Progenitor cell of endocrine pancreas (in vitro differentiated cells): Measurements from ENCODE around the gene TBC1D1. TPM values are rescaled to one million over a fixed set of nuclear protein-coding genes. Genes with fewer than 3 reads are reported as not detected.

Experiments used
- DNase-seq: peaks from one replicate; pipeline ENCODE4 v3.0.0; 2021; ENCODE audit warnings: low spot score; ENCODE audit not compliant: unreplicated experiment
- H3K27ac Mint-ChIP-seq: 2 replicates; pipeline ENCODE4 v1.8.0; 2021; ENCODE audit warnings: mild to moderate bottlenecking, moderate library complexity, mixed read lengths
- H3K27me3 Mint-ChIP-seq: 2 replicates; pipeline ENCODE4 v1.8.0; 2021; ENCODE audit warnings: mixed read lengths
- H3K36me3 Mint-ChIP-seq: 2 replicates; pipeline ENCODE4 v1.8.0; 2022; ENCODE audit warnings: mixed read lengths; ENCODE audit not compliant: insufficient read depth
- H3K4me1 Mint-ChIP-seq: 2 replicates; pipeline ENCODE4 v1.8.0; 2021; ENCODE audit warnings: low read depth, mixed read lengths
- H3K4me3 Mint-ChIP-seq: 2 replicates; pipeline ENCODE4 v1.8.0; 2021; ENCODE audit warnings: low read depth, mild to moderate bottlenecking, moderate library complexity, mixed read lengths
- H3K9me3 Mint-ChIP-seq: 2 replicates; pipeline ENCODE4 v1.8.0; 2021; ENCODE audit warnings: low read depth, mixed read lengths
- total RNA-seq: library from RNA; stranded (reverse); gene quantifications from 2 replicates; pipeline ENCODE4 v1.2.1, GENCODE V29; 2021
- TF ChIP-seq, protein P1 (sequence below): fragments of 200-600 bp; sonication (generic); IDR thresholded peaks from one replicate; pipeline ENCODE4 v1.5.0; 2021; ENCODE audit warnings: antibody characterized with exemption, mild to moderate bottlenecking; ENCODE audit not compliant: unreplicated experiment

TBC1D1 gene
- total RNA-seq, 1 donor from 2014 or later = 138 TPM

DNA sequence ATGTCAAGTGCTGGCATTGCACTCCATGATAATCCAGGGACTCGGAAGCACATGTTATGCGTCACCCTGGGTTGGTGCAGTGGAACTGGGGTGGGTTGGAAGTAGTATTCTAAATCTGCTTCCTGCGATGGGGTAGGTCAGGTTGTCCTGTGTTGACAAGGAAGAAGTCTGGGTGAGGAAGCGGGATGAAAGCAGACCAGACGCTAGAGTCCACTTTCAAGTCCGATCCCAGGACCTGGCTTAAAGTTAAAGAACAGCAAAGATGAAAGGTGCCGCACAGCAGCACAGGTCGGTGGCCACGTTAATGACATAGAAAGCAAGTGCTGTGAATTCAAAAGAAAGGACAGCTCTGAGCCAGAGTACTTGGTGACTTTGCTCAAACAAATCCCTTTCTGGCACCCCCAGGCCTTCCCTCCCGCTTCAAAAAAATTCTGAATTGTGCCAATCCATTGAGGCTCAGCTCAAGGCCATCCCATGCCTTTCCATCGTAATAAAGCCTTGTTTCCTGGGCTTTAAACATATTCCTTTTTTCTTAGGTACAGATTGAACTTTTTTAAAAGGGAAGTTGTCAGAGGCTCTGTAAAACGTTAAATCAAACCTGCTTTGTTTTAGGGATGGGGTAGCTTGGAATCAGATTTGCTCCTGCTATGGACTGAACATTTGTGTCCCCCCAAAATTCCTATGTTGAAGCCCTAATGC, 187.1 kb downstream of the TBC1D1 start:
- peaks cover 31% of the 10 kb centered on the region for H3K36me3 Mint-ChIP-seq
- no peaks in the 10 kb centered on the region for H3K27me3 Mint-ChIP-seq
- TF ChIP-seq, protein P1, sequence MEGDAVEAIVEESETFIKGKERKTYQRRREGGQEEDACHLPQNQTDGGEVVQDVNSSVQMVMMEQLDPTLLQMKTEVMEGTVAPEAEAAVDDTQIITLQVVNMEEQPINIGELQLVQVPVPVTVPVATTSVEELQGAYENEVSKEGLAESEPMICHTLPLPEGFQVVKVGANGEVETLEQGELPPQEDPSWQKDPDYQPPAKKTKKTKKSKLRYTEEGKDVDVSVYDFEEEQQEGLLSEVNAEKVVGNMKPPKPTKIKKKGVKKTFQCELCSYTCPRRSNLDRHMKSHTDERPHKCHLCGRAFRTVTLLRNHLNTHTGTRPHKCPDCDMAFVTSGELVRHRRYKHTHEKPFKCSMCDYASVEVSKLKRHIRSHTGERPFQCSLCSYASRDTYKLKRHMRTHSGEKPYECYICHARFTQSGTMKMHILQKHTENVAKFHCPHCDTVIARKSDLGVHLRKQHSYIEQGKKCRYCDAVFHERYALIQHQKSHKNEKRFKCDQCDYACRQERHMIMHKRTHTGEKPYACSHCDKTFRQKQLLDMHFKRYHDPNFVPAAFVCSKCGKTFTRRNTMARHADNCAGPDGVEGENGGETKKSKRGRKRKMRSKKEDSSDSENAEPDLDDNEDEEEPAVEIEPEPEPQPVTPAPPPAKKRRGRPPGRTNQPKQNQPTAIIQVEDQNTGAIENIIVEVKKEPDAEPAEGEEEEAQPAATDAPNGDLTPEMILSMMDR = no peak
- H3K27ac Mint-ChIP-seq = no peak overlapping the region
- no peak overlapping the region for H3K4me3 Mint-ChIP-seq
- no peak for DNase-seq
- H3K4me1 Mint-ChIP-seq = peaks cover 15% of the 10 kb centered on the region
- peaks cover 3% of the 10 kb centered on the region for H3K9me3 Mint-ChIP-seq

DNA sequence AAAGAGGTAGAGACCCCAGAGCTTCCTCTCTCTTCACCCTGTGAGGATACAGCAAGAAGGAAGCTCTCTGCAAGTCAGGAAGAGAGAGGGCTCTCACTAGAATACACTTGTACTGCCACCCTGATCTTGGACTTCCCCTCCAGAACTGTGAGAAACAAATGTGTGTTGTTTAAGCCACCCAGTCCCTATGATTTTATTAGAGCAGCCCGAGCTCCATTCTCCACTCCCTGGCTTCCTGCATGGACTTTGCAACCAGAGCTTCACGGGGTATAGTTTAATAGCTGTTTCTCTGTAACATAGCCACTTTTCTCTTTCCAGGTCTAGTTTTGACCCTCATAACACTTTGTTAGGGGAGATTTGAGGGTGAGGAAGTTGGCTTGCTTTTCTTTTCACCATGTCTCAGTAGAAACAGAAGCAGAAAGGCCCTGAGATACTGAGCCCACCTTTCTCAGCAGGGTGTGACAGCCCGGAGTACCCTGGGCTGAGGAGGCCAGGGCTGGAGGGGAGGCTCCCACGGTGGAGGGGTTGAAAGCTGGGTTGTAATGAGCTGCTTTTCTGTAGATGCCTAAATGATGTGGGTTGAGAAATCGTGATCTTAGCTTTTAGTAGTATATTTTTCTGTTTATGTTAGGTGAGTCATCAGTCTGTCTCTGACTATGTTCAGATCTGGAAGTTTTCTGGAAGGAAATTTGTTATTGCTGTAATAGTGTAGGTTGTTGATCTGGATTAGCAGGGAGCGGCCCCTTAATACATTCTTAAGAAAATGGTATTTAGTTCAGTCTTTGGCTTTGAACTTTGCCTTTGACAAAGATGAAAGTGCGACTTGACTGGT, 187.9 kb downstream of the TBC1D1 start:
- H3K27me3 Mint-ChIP-seq = no peaks in the 10 kb centered on the region
- peak overlapping the region; percentile 4 for H3K27ac Mint-ChIP-seq
- TF ChIP-seq, protein P1 = no peak
- peaks cover 30% of the 10 kb centered on the region for H3K36me3 Mint-ChIP-seq
- H3K4me3 Mint-ChIP-seq = no peak overlapping the region
- H3K9me3 Mint-ChIP-seq = peaks cover 3% of the 10 kb centered on the region
- peaks cover 20% of the 10 kb centered on the region for H3K4me1 Mint-ChIP-seq
- no peak for DNase-seq

DNA sequence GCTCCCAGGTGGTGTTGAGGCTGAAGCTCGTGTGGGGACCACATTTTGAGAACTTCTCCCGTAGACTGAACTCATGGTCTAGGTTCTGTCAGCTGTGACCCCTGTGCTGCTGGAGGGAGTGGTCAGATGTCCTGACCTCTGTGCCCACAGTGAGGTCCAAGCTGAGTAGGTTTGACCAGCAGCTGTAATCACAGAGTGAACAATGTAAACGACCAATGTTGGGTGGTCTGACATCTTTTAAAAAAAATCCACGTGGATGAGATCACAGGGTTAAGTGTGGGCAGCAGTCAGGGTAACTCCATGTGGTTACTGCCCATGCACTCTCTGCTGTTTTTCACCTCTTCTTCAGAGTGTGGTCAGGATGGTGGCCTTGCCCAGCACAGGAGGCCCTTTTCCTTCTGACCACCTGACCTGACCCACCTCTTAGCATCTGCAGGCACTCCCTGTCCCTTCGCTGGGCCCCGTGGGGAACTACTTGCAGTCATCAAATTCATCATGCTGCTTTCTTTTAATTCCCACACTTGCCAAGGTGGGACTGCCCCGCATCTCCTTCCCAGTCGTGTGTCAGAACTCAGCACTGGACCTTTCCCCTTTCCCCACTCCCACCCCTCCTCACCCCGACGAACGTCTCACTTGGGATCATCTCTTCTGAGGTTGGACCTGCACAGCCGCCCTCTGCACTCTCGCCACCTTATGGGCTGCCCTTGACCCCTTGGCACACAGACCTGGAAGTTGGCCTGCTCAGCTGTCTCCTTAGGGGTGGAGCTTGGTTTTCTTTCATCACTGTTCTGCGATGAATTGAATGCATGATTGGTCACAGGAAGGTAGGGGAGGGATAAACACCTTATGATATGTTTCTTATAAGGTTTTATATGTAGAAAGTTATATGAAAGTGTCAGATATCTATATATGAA, 189.4 kb downstream of the TBC1D1 start:
- no peak for DNase-seq
- Mint-ChIP-seq H3K27me3 (no peaks in the 10 kb centered on the region), H3K4me1 (peaks cover 20% of the 10 kb centered on the region), H3K27ac (no peak overlapping the region), H3K4me3 (no peak overlapping the region), H3K9me3 (peaks cover 3% of the 10 kb centered on the region), H3K36me3 (peaks cover 26% of the 10 kb centered on the region)
- TF ChIP-seq, protein P1 = no peak

DNA sequence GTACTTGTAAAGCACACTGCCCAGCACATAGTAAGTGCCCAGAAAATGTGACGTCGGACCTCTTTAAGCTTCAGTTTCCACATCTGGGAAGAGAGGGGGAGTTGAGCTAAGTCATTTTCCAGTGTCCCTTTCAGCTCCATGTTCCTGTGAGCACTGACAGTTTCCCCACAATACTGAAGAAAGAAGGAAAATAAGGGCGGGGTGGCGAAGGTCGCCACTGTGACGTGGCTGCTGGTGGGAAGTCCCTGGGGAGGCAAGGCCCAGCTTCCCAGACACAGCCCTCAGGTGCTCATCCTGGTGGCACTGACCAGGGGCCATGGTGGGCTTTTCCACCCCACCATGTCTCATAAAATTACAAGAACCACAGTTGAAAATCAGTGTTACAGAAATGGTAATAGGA, 191.1 kb downstream of the TBC1D1 start:
- TF ChIP-seq, protein P1 = no peak
- no peak overlapping the region for H3K27ac Mint-ChIP-seq
- H3K4me1 Mint-ChIP-seq = peaks cover 22% of the 10 kb centered on the region

More for the DNA sequence above, 191.1 kb downstream of the TBC1D1 start:
- Mint-ChIP-seq H3K36me3 (peaks cover 18% of the 10 kb centered on the region), H3K4me3 (no peak overlapping the region), H3K27me3 (no peaks in the 10 kb centered on the region), H3K9me3 (peaks cover 3% of the 10 kb centered on the region)
- no peak for DNase-seq
